Measurements from ENCODE around the gene KRT16. TPM values are rescaled to one million over a fixed set of nuclear protein-coding genes. Genes with fewer than 3 reads are reported as not detected.

Gene KRT16
- total and polyA plus RNA-seq, 2 of the 8 experiments (the other 6 are each of a cell fraction or from before 2014, with no cell fraction given): not detected

DNA sequence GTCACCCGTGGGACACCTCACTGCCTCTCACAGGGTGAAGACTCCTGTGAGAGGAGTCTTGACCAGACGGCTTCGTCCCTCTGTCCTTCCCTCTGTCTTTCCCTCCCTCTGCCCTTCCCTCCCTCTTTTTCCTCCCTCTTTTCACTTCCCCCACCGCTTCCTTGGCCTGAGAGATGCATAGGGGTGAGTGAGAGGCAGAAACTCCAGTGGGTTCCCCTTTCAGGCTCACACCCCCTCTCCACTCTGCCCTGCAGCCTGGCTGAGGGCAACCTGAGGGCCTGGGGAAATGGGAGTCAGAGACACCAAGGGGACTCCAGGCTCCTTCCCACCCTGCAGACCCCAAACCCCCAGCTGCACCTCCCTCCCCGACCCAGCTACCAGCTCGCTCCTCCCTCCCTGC lies 26.4 kb upstream of the KRT16 start:
- Histone ChIP-seq H3K23me2 (ENCODE audit: low read depth, low read length) (no peaks in the 10 kb centered on the region), H2BK120ac (replicated peaks; ENCODE audit: low read depth, low read length) (no peak overlapping the region), H4K5ac (ENCODE audit: insufficient read length, low read depth, low read length) (no peak overlapping the region), H3K4me2 (ENCODE audit: insufficient read depth in 1 of 2, low read depth in 2 of 2, low read length in 2 of 2) (no peak overlapping the region), H4K20me1 (replicated peaks in 1 of 2; ENCODE audit: control insufficient read depth in 1 of 2, insufficient read depth in 2 of 2, low read length in 2 of 2) (no peaks in the 10 kb centered on the region), H3K18ac (ENCODE audit: extremely low read depth, low read length) (no peak overlapping the region), H3K56ac (replicated peaks; ENCODE audit: insufficient read length, low read depth, low read length) (no peak overlapping the region), H4K8ac (ENCODE audit: extremely low read depth, insufficient read depth, low read length) (peak overlapping the region; percentile 74), H2BK15ac (ENCODE audit: low read length) (0 out of 2 replicates have a peak overlapping the region, but pooled peaks have one; percentile 88), H3K14ac (ENCODE audit: insufficient read length) (no peak overlapping the region), H2BK20ac (ENCODE audit: low read length) (no peak overlapping the region), H2BK12ac (ENCODE audit: low read depth, low read length) (0 out of 2 replicates have a peak overlapping the region, but pooled peaks have one; percentile 17), H3K23ac (ENCODE audit: insufficient read length) (no peak overlapping the region), H3K36me3 (ENCODE audit: control insufficient read depth in 2 of 4, insufficient read depth in 4 of 4, low read length in 3 of 4) (no peaks in the 10 kb centered on the region), H3K4me3 (ENCODE audit: extremely low read depth in 1 of 4, insufficient read depth in 2 of 4, low read depth in 3 of 4, low read length in 4 of 4) (no peak overlapping the region), H2AFZ (ENCODE audit: low read length) (no peak overlapping the region), H3K4me1 (replicated peaks in 1 of 4; ENCODE audit: control insufficient read depth in 3 of 4, insufficient read depth in 4 of 4, low read length in 3 of 4) (peaks cover 0 to 19% (median 4%) of the 10 kb centered on the region in 4 experiments; a peak in 2 of 7 replicates), H3K9me3 (ENCODE audit: insufficient read depth in 2 of 2, low read depth in 1 of 2, low read length in 1 of 2) (no peaks in the 10 kb centered on the region), H3K4ac (replicated peaks; ENCODE audit: insufficient read length, low read depth, low read length) (no peak overlapping the region), H2BK5ac (ENCODE audit: low read depth, low read length) (no peak overlapping the region), H3K9ac (replicated peaks in 1 of 4; ENCODE audit: extremely low read depth in 1 of 4, low read depth in 3 of 4, low read length in 3 of 4) (no peak overlapping the region), H2AK5ac (ENCODE audit: low read depth, low read length) (no peak overlapping the region), H3K27ac (ENCODE audit: low read depth, low read length) (no peak overlapping the region), H3K79me1 (ENCODE audit: low read depth, low read length) (no peaks in the 10 kb centered on the region), H4K91ac (replicated peaks; ENCODE audit: insufficient read length, low read length) (no peak overlapping the region), H3K27me3 (replicated peaks in 1 of 4; ENCODE audit: control insufficient read depth in 3 of 4, extremely low read depth in 1 of 4, insufficient read depth in 3 of 4, low read length in 3 of 4) (peaks cover 0 to 3% (median 0%) of the 10 kb centered on the region in 4 experiments; a peak in 1 of 7 replicates), H3K79me2 (ENCODE audit: control insufficient read depth in 1 of 2, insufficient read depth in 2 of 2, low read length in 2 of 2) (no peaks in the 10 kb centered on the region)
- ChIA-PET CTCF (ENCODE audit: partially characterized antibody) (interaction anchor here (0.6 to 20.4 kb wide), 3 partner anchors 10 to 89 kb away, joined by 3 to 492 read pairs (median 13); no protein-coding TSS in a partner anchor), POLR2A (ENCODE audit: partially characterized antibody) (interaction anchor here (1.0 to 1.4 kb wide), 2 partner anchors 11 to 14 kb away, joined by 4 read pairs; partner anchors contain the start of gene KRT17)
- DNase-seq (ENCODE audit: low read depth in 1 of 2, low spot score in 2 of 2) (no peak), FAIRE-seq (no peak)
- WGBS, 2 experiments (ENCODE audit: extremely low coverage in 1 of 2, insufficient coverage in 1 of 2, insufficient read length in 1 of 2, insufficient replicate concordance in 2 of 2, low coverage in 1 of 2, low lambda C conversion rate in 2 of 2, missing lambda C conversion rate in 1 of 2): 80% methylated on average over 6 of the region's 6 CpGs; no CpG with 5 or more reads in 1 of the 2 experiments
- TF ChIP-seq ATF2 (IDR thresholded peaks at IDR 0.05; ENCODE audit: low read length) (no peak), SP1 (IDR thresholded peaks at IDR 0.05; ENCODE audit: low read depth, low read length) (no peak), CBX5 (IDR thresholded peaks at IDR 0.05; ENCODE audit: low read depth, low read length) (no peak), GTF2F1 (IDR thresholded peaks at IDR 0.05; ENCODE audit: borderline replicate concordance, low read depth, low read length) (no peak), JUN (IDR thresholded peaks at IDR 0.05; ENCODE audit: low read depth, low read length) (no peak), ZNF274 (IDR thresholded peaks at IDR 0.05; ENCODE audit: borderline replicate concordance, extremely low read depth, low read length) (no peak), TAF1 (IDR thresholded peaks at IDR 0.05; ENCODE audit: low read depth, low read length) (no peak)
- TF ChIP-seq, protein P1, sequence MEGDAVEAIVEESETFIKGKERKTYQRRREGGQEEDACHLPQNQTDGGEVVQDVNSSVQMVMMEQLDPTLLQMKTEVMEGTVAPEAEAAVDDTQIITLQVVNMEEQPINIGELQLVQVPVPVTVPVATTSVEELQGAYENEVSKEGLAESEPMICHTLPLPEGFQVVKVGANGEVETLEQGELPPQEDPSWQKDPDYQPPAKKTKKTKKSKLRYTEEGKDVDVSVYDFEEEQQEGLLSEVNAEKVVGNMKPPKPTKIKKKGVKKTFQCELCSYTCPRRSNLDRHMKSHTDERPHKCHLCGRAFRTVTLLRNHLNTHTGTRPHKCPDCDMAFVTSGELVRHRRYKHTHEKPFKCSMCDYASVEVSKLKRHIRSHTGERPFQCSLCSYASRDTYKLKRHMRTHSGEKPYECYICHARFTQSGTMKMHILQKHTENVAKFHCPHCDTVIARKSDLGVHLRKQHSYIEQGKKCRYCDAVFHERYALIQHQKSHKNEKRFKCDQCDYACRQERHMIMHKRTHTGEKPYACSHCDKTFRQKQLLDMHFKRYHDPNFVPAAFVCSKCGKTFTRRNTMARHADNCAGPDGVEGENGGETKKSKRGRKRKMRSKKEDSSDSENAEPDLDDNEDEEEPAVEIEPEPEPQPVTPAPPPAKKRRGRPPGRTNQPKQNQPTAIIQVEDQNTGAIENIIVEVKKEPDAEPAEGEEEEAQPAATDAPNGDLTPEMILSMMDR (IDR thresholded peaks at IDR 0.05; ENCODE audit: control extremely low read depth in 1 of 3, insufficient read depth in 1 of 3, low read depth in 1 of 3, low read length in 3 of 3): no peak

All from H1 (cell line).